ENCODE results near the gene LYZL1.
A peak's percentile ranks its signal among the peaks of the same experiment; 100 is the strongest.
"Not testable (repeated sequence)": the region's sequence is repeated elsewhere in the genome, so short reads cannot be mapped to it uniquely, and the experiment has no call there.

The LYZL1 gene

GRCh38 chr10:29287635-29288034 is 1.2 kb upstream of the LYZL1 start:
- DNase-seq (ENCODE audit: low spot score), result no peak
- no peak for TF ChIP-seq CTCF (IDR thresholded peaks at IDR 0.05)
- Histone ChIP-seq H3K27ac (no peak overlapping the region), H3K4me3 (no peak overlapping the region)

- not testable (repeated sequence) for DNase-seq (ENCODE audit: low spot score); H3K4me3 ChIP-seq; H3K27ac ChIP-seq
Measured at GRCh38 chr10:29291561-29291960, 2.7 kb downstream of the LYZL1 start.

GRCh38 chr10:29292406-29292805 is 3.5 kb downstream of the LYZL1 start:
- DNase-seq (ENCODE audit: low spot score); H3K4me3 ChIP-seq; H3K27ac ChIP-seq: not testable (repeated sequence)

GRCh38 chr10:29295813-29296212 is 6.9 kb downstream of the LYZL1 start:
- DNase-seq (ENCODE audit: low spot score), result no peak
- H3K4me3 ChIP-seq, result no peak overlapping the region
- TF ChIP-seq CTCF (IDR thresholded peaks at IDR 0.05), result no peak
- no peak overlapping the region for H3K27ac ChIP-seq

- DNase-seq (ENCODE audit: low spot score), result no peak
- Histone ChIP-seq H3K27ac (no peak overlapping the region), H3K4me3 (no peak overlapping the region)
- no peak for TF ChIP-seq CTCF (IDR thresholded peaks at IDR 0.05)
Measured at GRCh38 chr10:29297678-29298077, 8.8 kb downstream of the LYZL1 start.

- TF ChIP-seq CTCF (IDR thresholded peaks at IDR 0.05), result no peak
- DNase-seq (ENCODE audit: low spot score), result no peak
- Histone ChIP-seq H3K4me3 (no peak overlapping the region), H3K27ac (no peak overlapping the region)
Measured at GRCh38 chr10:29301359-29301910, 12.6 kb downstream of the LYZL1 start.

- DNase-seq (ENCODE audit: low spot score), result no peak
- TF ChIP-seq CTCF (IDR thresholded peaks at IDR 0.05), result no peak
- Histone ChIP-seq H3K4me3 (no peak overlapping the region), H3K27ac (no peak overlapping the region)
Measured at GRCh38 chr10:29302499-29302898, 13.6 kb downstream of the LYZL1 start.

- no peak for DNase-seq (ENCODE audit: low spot score)
- Histone ChIP-seq H3K4me3 (peak overlapping the region; percentile 26), H3K27ac (peak overlapping the region in 1 of 2 donors; percentile 31)
- TF ChIP-seq CTCF (IDR thresholded peaks at IDR 0.05), result peak; percentile 54
Measured at GRCh38 chr10:29304264-29304994, 15.6 kb downstream of the LYZL1 start.
